Ammon's horn (tissue), 1 donor: ENCODE data around the gene TRABD2B.
A peak's percentile ranks its signal among the peaks of the same experiment; 100 is the strongest.

Experiments
- DNase-seq: peaks from one replicate; pipeline ENCODE4 v3.0.0-alpha.2; 2016; ENCODE audit warnings: low spot score

Gene TRABD2B

GRCh38 chr1:47757226-47757975 lies 239.8 kb downstream of the TRABD2B start:
- DNase-seq = no peak

GRCh38 chr1:47756411-47756810 lies 240.8 kb downstream of the TRABD2B start:
- no peak for DNase-seq

GRCh38 chr1:47756006-47756405 lies 241.2 kb downstream of the TRABD2B start:
- DNase-seq = no peak

- no peak for DNase-seq
Measured at GRCh38 chr1:47755101-47755990, 241.8 kb downstream of the TRABD2B start.

GRCh38 chr1:47754221-47754620 lies 243.0 kb downstream of the TRABD2B start:
- DNase-seq = no peak

GRCh38 chr1:47753808-47754207 lies 243.4 kb downstream of the TRABD2B start:
- no peak for DNase-seq

GRCh38 chr1:47752559-47752958 lies 244.6 kb downstream of the TRABD2B start:
- no peak for DNase-seq

GRCh38 chr1:47751996-47752451 lies 245.2 kb downstream of the TRABD2B start:
- DNase-seq = peak; percentile 16

GRCh38 chr1:47751193-47751592 lies 246.0 kb downstream of the TRABD2B start:
- DNase-seq = no peak

- DNase-seq = no peak
Measured at GRCh38 chr1:47745715-47746609, 251.2 kb downstream of the TRABD2B start.

- no peak for DNase-seq
Measured at GRCh38 chr1:47742890-47743760, 254.1 kb downstream of the TRABD2B start.

- DNase-seq = peak; percentile 30
Measured at GRCh38 chr1:47738560-47739182, 258.5 kb downstream of the TRABD2B start.

- no peak for DNase-seq
Measured at GRCh38 chr1:47732489-47732888, 264.7 kb downstream of the TRABD2B start.

GRCh38 chr1:47731730-47732129 lies 265.5 kb downstream of the TRABD2B start:
- DNase-seq = no peak

- DNase-seq = no peak
Measured at GRCh38 chr1:47729685-47730084, 267.5 kb downstream of the TRABD2B start.

GRCh38 chr1:47727697-47728085 lies 269.5 kb downstream of the TRABD2B start:
- DNase-seq = no peak

GRCh38 chr1:47727051-47727696 lies 270.0 kb downstream of the TRABD2B start:
- no peak for DNase-seq

- DNase-seq = peak; percentile 90
Measured at GRCh38 chr1:47725992-47726855, 271.0 kb downstream of the TRABD2B start.

GRCh38 chr1:47725511-47725991 lies 271.6 kb downstream of the TRABD2B start:
- DNase-seq = no peak
